ENCODE results near the gene HGFAC.

- no peak for TF ChIP-seq CTCF (IDR thresholded peaks at IDR 0.05)
- no peak for TF ChIP-seq ESRRA (CRISPR knock-in tag; IDR thresholded peaks at IDR 0.05; ENCODE audit: borderline replicate concordance)
- TF ChIP-seq MAX (CRISPR knock-in tag; IDR thresholded peaks at IDR 0.05), result no peak
These were observed 40.2 kb upstream of the HGFAC start for GRCh38 chr4:3401436-3402171.

All from WTC11 (cell line).